Adipose tissue (tissue), 3 donors: ENCODE data around the gene ZNF638. TPM values are rescaled to one million over a fixed set of nuclear protein-coding genes. Genes with fewer than 3 reads are reported as not detected.
"Not testable (repeated sequence)": the region's sequence is repeated elsewhere in the genome, so short reads cannot be mapped to it uniquely, and the experiment has no call there.

ENCODE experiments used
- H3K27ac ChIP-seq: one replicate; pipeline ENCODE4 v1.5.1; 2013; ENCODE audit warnings: low read depth, low read length
- WGBS, 3 donors: extraction: QIAGEN DNeasy Blood & Tissue Kit; methylation state at CpG; one replicate each; pipeline ENCODE4 v1.1.7; 2013; 5-methylcytosine and 5-hydroxymethylcytosine counted together
- polyA plus RNA-seq, 3 donors: library from polyadenylated mRNA; stranded (reverse); fragments of 200-250 nt; gene quantifications; one replicate each; pipeline ENCODE4 v1.2.3, GENCODE V29; 2013
- donor health status: healthy with polysubstance abuse.
- donor health status: Bipolar disorder and iron deficiency.
- donor health status: healthy.

The ZNF638 gene
- polyA plus RNA-seq, 3 donors: 30.7 to 118 (median 38.9) TPM

DNA sequence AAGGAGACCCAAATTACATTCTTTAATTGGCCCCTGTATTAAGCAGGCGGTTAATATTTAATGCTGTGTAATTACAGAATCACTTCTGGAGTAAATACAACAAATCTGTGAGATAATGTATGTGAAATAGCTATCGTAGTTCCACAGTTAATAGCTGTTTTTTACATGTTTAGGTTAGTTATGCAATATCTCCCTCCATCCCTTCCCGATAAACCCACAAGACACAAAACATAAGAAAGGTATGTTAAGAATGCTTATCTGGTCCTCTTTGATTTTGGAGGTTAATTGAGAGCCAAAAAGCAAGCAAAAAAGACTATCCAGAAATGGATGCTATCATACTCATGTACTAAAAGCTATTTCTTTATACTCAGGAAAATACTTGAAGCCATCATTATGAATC is 49.1 kb downstream of the ZNF638 start:
- H3K27ac ChIP-seq: no peak overlapping the region
- 80 to 90% (median 82%) methylated on average over 3 of the region's 3 CpGs for WGBS, 3 donors

DNA sequence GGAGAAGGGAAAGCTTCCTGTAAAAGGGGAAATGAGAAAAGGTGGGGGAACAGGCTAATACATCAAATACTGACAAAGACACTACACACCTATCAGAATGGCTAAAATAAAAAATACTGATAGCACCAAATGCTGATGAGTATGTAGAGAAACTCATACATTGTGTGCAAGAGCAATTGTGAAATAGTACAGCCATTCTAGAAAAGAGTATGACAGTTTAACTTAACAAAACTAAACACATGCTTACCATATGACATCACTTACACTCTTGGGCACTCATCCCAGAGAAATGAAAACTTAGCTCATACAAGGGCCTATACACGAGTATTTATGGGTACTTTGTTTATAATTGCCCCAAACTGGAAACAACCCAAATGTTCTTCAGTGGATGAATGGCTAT is 53.4 kb downstream of the ZNF638 start:
- WGBS, 3 donors: 38 to 62% (median 41%) methylated on average over 1 of the region's 1 CpG
- no peak overlapping the region for H3K27ac ChIP-seq

DNA sequence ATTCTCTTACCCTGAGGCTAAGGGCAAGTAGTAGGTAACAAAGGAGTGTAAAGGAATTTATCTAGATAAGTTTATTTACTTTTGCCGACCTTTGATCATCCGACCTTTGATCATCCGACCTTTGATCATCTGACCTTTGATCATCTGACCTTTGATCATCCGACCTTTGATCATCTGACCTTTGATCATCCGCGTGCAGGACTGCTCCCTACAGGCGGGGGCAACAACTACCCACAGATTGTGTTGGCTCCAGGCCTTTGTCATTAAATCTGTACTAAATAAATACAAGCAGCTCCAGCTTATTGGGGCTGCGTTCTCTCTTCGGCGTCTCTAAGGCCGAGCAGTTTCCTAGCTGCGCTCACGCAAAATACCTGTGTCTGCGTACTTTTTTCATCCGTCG is 56.6 kb downstream of the ZNF638 start:
- WGBS, 3 donors: 92 to 97% (median 95%) methylated on average over 16 of the region's 16 CpGs
- no peak overlapping the region for H3K27ac ChIP-seq

DNA sequence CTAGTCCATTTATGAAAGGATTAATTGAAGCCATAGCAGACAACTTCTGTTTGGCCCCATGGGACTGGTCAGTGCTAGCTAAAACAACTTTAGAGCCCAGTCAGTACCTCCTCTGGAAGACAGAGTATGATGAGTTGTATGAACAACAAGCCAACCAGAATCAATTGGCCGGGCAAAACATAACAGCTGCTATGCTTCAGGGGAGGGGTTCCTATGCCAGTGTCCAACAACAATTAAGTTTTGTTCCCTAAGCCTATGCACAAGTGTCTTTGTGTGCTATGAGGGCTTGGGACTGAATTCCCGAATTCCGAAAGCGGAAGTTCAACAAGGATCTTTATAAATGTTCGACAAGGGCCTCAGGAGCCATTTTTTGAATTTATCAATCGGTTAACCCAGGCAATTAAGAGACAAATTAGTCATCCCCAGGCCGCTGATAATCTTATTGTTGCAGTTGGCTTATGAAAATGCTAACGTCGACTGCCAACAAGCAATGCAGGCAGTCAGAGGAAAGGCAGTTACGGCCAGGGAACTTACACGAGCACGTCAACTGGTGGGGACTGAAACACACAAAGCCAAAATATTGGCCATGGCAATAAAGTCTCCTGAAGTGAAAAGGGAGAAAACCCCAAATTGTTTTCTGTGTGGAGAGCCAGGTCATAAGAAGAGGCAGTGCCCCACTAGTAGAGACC is 57.9 kb downstream of the ZNF638 start:
- H3K27ac ChIP-seq: no peak overlapping the region
- WGBS, 3 donors: 93 to 96% (median 95%) methylated on average over 12 of the region's 12 CpGs

DNA sequence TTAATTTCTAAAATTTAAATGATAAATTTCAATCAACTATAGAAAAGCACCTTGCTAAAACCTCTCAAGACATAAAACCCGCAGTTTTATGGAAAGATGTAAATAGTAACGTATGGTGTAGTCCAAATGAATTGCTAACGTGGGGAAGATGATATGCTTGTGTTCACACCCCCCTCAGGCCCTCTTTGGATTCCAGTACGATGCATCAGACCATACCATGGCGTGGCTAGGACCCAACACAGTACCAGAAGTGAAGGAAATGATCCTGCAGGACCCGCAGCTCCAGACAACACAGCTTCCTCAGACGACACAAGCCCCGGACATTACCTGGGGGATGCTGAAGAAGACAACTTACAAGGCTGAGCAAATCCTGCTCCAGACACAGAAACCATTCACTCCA is 61.6 kb downstream of the ZNF638 start:
- no peak overlapping the region for H3K27ac ChIP-seq
- 95 to 96% (median 95%) methylated on average over 8 of the region's 8 CpGs for WGBS, 3 donors

DNA sequence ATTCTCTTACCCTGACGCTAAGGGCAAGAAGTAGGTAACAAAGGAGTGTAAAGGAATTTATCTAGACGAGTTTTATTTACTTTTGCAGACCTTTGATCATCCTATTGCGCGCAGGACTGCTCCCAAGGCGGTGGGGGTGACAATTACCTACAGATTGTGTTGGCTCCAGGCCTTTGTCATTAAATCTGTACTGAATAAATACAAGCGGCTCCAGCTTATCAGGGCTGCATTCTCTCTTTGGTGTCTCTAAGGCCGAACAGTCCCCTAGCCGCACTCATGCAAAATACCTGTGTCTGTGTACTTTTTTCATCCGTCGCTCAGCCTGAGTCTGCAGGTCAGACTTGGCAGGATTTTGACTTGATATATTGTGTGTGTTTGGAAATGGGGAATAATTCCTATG is 63.9 kb downstream of the ZNF638 start:
- H3K27ac ChIP-seq: no peak overlapping the region
- 85 to 93% (median 89%) methylated on average over 10 of the region's 10 CpGs for WGBS, 3 donors

DNA sequence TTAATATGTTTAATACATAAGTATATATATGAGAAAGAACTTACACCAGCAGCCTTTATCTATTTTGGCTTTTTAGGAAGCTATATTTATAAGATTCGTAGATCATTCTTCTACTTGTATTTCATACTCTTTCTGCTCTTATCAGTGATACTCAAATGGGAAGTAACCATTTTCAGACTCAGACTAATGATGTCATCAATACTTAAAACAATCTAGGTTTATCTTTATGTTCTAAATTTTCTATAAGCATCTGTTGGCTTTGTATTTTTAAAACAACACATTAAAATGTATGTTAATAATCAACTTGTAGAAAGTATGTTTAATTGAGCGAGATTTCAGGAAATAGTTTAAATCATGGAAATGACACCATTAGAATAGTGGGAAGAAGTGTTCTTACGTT is 70.8 kb downstream of the ZNF638 start:
- 92 to 94% (median 92%) methylated on average over 3 of the region's 3 CpGs for WGBS, 3 donors
- H3K27ac ChIP-seq: no peak overlapping the region

DNA sequence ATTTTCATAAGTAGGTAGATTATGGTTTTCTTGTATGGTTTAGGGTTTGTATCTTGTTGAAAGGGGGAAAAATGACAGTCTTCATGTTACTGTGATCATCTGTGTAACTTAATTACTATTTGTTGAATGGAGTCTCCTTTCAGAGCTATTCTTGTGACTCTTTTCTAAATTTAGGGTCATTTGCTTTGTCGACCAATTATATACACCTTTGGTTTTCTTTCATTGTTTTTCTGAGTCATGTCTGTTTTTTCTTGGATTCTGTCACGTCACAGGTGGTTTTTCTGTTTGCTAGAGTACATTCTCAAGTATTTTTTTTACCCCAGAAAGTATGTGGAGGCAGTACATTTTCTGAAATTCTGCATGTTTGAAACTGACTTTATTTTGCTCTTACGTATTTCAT is 78.0 kb downstream of the ZNF638 start:
- 87 to 89% (median 89%) methylated on average over 3 of the region's 3 CpGs for WGBS, 3 donors
- no peak overlapping the region for H3K27ac ChIP-seq

DNA sequence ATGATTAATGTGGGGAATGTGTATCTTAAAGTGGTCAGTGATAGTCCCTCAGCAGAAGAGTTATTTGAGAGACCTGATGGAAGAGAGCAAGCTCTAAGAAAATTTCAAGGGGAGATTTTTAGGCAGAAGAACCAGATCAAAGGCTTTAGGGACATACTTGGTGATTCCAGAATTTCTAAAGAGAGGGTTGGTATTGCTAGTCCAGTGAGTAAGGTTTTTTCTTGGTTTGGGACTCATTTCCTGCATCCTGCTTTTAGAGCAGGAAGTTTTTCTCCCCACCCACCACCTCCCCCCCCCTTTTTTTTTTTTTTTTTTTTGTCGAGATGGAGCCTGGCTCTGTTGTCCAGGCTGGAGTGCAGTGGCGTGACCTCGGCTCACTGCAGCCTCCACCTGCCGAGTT is 79.1 kb downstream of the ZNF638 start:
- WGBS, 3 donors: 85 to 95% (median 87%) methylated on average over 3 to 4 of the region's 4 CpGs
- H3K27ac ChIP-seq: no peak overlapping the region

DNA sequence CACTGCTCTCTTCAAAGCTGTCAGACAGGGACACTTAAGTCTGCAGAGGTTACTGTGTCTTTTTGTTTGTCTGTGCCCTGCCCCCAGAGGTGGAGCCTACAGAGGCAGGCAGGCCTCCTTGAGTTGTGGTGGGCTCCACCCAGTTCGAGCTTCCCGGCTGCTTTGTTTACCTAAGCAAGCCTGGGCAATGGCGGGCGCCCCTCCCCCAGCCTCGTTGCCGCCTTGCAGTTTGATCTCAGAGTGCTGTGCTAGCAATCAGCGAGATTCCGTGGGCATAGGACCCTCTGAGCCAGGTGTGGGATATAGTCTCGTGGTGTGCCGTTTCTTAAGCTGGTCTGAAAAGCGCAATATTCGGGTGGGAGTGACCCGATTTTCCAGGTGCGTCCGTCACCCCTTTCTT is 85.3 kb downstream of the ZNF638 start:
- H3K27ac ChIP-seq: not testable (repeated sequence)

DNA sequence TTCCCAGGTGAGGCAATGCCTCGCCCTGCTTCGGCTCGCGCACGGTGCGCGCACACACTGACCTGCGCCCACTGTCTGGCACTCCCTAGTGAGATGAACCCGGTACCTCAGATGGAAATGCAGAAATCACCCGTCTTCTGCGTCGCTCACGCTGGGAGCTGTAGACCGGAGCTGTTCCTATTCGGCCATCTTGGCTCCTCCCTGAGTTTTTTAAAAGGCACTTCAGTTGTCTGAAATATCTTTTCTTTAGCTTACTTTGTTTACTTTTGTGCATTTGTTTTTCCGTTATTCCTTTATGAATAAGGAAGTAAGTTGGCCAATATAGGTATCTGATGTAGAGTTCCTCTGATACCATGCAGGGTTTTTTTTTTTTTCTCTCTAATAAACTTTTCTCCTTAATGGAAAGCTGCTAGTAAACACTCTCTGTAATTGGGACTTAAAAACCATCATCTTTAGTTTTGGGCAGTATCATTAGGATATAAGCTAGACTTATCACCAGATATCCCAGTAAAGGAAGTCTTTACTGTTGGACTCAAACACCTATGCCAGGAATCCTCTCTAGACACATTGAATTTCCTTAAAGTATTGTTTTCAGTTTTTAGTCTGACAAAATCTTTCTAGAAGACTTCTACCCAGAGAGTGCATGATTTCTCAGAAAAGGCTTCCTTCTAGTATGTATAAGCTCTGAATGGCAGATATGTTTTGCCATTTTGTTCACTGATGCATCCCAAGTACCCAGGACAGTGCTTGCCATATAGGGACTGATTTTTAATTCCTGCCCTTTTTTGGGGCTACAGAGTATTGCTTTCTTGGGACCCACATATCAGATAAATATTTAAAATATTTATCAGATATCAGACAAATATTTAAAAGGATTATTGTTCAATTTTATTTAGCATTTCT is 86.0 kb downstream of the ZNF638 start:
- no peak overlapping the region for H3K27ac ChIP-seq
- WGBS, 3 donors: 35 to 37% (median 36%) methylated on average over 3 to 7 of the region's 16 CpGs

More for the DNA sequence above, 85.3 kb downstream of the ZNF638 start:
- 25 to 37% (median 31%) methylated on average over 4 to 8 of the region's 15 CpGs for WGBS, 3 donors

DNA sequence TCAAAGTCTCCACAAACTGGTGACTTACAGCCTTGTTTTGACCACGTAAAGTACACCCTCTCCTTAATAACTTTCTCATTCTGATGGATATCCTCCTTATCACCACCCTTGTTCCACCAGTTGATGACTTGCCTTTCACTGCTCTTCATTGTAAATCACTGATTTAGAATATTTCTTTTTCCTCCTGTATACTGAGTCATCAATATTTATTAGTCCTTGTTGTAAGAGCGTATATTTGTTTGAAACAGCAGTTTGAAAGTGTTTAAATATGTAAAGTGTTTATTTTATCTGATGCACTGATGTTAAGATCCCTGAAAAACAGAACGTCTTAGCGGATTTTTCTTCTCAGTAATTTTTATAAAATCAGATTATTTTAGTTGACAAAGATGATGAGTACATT is 87.6 kb downstream of the ZNF638 start:
- no peak overlapping the region for H3K27ac ChIP-seq
- whole genome bisulfite sequencing, 3 donors: 86 to 95% (median 94%) methylated on average over 4 of the region's 4 CpGs

DNA sequence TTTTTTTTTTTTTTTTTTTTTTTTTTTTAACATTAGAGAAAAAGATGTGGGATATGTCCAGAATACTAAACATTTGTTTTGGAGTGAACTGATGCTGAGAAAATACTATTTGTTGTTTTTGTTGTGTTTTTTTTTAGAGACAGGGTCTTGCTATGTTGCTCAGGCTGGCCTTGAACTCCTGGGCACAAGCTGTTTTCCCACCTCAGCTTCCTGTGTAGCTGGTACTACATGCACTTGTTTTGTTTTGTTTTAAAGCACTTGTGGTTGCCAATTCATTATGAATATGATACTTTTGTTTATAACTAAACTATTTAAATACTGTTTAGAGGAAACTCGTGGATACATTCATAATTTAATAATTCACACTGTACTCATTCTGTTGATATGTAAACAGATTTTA is 88.4 kb downstream of the ZNF638 start:
- WGBS, 3 donors: 78 to 82% (median 79%) methylated on average over 1 of the region's 1 CpG
- H3K27ac ChIP-seq: no peak overlapping the region

DNA sequence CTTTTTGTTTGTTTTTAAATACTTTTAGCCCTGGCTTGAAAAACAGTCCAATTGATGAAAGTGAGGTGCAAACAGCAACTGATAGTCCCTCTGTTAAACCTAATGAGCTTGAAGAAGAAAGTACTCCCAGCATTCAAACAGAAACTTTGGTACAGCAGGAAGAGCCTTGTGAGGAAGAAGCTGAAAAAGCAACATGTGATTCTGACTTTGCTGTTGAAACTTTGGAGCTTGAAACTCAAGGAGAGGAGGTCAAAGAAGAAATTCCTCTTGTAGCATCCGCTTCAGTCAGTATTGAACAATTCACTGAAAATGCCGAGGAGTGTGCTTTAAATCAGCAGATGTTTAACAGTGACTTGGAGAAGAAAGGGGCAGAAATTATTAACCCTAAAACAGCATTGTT is 91.2 kb downstream of the ZNF638 start:
- 83 to 92% (median 84%) methylated on average over 2 of the region's 2 CpGs for WGBS, 3 donors
- H3K27ac ChIP-seq: no peak overlapping the region

DNA sequence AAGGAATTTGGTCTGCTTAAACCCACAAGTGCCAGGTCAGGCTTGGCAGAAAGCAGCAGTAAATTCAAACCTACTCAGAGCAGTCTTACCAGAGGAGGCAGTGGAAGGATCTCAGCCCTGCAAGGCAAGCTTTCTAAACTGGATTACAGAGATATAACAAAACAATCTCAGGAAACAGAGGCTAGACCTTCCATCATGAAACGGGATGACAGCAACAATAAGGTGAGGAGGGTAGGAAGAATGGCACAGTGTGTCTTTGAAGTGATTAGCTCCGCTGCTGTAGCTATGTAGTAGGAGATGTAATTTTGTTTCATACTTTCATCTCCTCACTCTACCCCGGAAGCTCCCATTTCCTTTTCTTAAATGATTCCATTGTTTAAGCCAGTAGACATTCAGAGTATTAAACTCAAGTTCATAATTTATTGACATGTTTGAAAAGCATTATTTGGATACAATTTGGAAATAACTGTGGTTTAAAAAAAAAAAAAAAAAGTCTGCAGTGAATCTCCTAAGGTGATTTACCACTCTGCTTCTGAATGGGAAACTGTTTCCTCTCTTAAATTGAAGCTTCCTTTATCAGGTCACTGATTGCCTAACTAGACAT is 92.3 kb downstream of the ZNF638 start:
- H3K27ac ChIP-seq: no peak overlapping the region
- 73 to 86% (median 77%) methylated on average over 3 of the region's 3 CpGs for WGBS, 3 donors

DNA sequence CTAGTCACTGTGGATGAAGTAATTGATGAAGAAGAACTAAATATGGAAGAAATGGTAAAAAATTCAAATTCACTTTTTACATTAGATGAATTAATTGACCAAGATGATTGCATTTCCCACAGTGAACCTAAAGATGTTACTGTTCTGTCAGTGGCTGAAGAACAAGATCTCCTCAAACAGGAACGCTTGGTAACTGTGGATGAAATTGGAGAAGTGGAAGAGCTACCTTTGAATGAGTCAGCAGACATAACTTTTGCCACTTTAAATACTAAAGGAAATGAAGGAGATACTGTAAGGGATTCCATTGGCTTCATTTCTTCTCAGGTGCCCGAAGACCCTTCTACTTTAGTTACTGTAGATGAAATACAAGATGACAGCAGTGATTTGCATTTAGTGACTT is 95.1 kb downstream of the ZNF638 start:
- 83 to 96% (median 89%) methylated on average over 2 of the region's 2 CpGs for WGBS, 3 donors
- no peak overlapping the region for H3K27ac ChIP-seq

DNA sequence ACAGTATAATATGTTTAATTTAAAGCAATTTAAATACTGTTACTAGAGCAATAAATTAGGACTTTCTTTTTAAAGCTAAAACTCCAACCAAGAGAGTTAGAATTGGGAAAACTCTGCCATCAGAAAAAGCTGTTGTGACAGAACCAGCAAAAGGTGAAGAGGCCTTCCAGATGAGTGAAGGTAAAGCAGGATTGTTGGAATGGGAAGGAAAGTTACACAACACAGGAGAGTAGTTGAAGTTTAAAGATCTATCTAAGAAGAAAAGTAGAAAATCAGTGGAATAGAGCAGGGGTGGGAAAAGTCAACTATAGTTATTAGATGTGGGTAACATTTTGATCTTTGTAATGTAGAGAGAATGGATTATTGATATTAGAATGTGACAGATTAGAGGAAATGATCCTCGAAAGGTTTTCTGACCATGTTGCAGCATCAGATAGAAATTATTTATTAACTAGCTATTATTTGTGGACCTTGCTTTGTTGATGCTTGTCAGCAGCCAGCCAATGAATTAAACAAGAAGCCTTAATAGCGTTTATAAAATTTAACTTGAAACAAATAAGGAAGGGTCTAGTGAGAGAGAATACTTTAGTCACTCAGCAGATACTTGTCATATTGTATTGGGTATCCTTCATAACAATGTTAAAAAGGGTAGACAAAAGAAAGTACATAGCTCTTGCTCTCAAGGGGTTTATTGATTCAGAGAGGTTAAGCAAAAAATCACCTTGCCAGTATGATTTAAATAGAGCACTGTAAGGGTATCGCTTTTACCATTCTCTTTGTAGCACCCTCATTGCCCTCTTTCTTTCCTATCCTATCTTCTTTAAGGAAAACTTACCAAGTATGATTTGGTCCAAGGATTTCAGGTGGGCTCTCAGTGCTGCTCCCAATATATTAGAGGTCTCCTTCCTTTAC is 97.1 kb downstream of the ZNF638 start:
- 84 to 98% (median 98%) methylated on average over 3 of the region's 3 CpGs for whole genome bisulfite sequencing, 3 donors
- H3K27ac ChIP-seq: no peak overlapping the region

DNA sequence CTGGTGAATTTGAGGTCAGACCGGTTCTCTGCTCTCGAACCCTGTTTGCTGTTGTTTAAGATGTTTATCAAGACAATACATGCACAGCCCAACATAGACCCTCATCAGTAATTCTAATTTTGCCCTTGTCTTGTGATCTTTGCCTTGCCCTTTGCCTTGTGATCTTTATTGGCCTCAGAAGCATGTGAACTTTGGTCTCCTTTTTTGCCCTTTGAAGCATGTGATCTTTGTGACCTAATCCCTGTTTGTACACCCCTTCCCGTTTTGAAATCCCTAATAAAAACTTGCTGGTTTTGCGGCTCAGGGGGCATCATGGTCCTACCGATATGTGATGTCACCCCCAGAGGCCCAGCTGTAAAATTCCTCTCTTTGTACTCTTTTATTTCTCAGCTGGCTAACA is 113.6 kb downstream of the ZNF638 start:
- 62 to 82% (median 68%) methylated on average over 5 of the region's 5 CpGs for WGBS, 3 donors
- not testable (repeated sequence) for H3K27ac ChIP-seq
